Heart right ventricle (tissue), 16 donors: ENCODE measurements around the gene SUPT6H. TPM values are rescaled to one million over a fixed set of nuclear protein-coding genes. Genes with fewer than 3 reads are reported as not detected.
A peak's percentile ranks its signal among the peaks of the same experiment; 100 is the strongest.

Experiments used
- ATAC-seq, 8 donors: fragments of 200-7000 bp; cut with Tn5 transposase; one replicate each; pipeline ENCODE4 v1.9.1; 2020; ENCODE audit warnings: mild to moderate bottlenecking in 8 of 8, moderate library complexity in 8 of 8, moderate number of reproducible peaks in 1 of 8
- DNase-seq, 2 donors: peaks; one replicate each; pipeline ENCODE4 v3.0.0-alpha.2; 2020
- H3K27ac ChIP-seq, 10 donors: fragments of 200-600 bp; sonication (generic) in 2 of 10; one replicate each; pipeline versions ENCODE4 v1.5.0 to v1.8.0; 2020 to 2022; ENCODE audit warnings: mild to moderate bottlenecking in 3 of 10
- H3K27me3 ChIP-seq, 7 donors: fragments of 200-600 bp; one replicate each; pipeline ENCODE4 v1.8.0; 2021 to 2022; ENCODE audit warnings: mild to moderate bottlenecking in 2 of 7
- H3K36me3 ChIP-seq, 9 donors: fragments of 200-600 bp; sonication (generic) in 1 of 9; one replicate each; pipeline versions ENCODE4 v1.5.0 to v1.8.0; 2020 to 2022; ENCODE audit warnings: mild to moderate bottlenecking in 2 of 9
- H3K4me1 ChIP-seq, 9 donors: fragments of 200-600 bp; sonication (generic) in 1 of 9; one replicate each; pipeline versions ENCODE4 v1.5.0 to v1.8.0; 2020 to 2022; ENCODE audit warnings: mild to moderate bottlenecking in 4 of 9
- H3K4me3 ChIP-seq, 10 donors: fragments of 200-600 bp; sonication (generic) in 2 of 10; one replicate each; pipeline versions ENCODE4 v1.5.0 to v1.8.0; 2020 to 2022; ENCODE audit warnings: mild to moderate bottlenecking in 7 of 10, moderate library complexity in 2 of 10
- H3K9me3 ChIP-seq, 11 donors: fragments of 200-600 bp in 10 of 11; sonication (generic) in 2 of 11; one replicate each; pipeline versions ENCODE4 v1.5.0 to v1.8.0; 2013 to 2022; ENCODE audit warnings: mild to moderate bottlenecking in 2 of 11, control low read depth in 1 of 11, moderate library complexity in 1 of 11
- WGBS, 2 donors: extraction: QIAGEN DNeasy Blood & Tissue Kit; methylation state at CpG; one replicate each; pipeline ENCODE4 v1.1.7; 2013; ENCODE audit warnings: inconsistent platforms in 1 of 2; 5-methylcytosine and 5-hydroxymethylcytosine counted together
- intact Hi-C, 10 donors: fragments of 100-400 bp; cut with DNase I; formaldehyde crosslinking; loops; one replicate each; pipeline versions ENCODE4 v1.11.1 to v1.14.2; 2022
- polyA plus RNA-seq, 2 donors: library from polyadenylated mRNA; stranded (reverse); fragments of 200-250 nt; gene quantifications; one replicate each; pipeline ENCODE4 v1.2.3, GENCODE V29; 2013
- total RNA-seq, 10 donors: library from RNA; stranded (reverse); fragmentation: NEBNext Ultra II Directional in 3 of 10; extraction: Animal tissue kit (Norgen Biotek cat#: 25700) in 3 of 10; gene quantifications; one replicate each; pipeline versions ENCODE4 v1.2.1 to v1.2.4, GENCODE V29; 2021 to 2023
- TF ChIP-seq, protein P1 (sequence below), 9 donors: fragments of 200-600 bp; sonication (generic) in 2 of 9; IDR thresholded peaks; one replicate each; pipeline versions ENCODE4 v1.5.0 to v1.8.0; 2021 to 2022; ENCODE audit warnings: antibody characterized with exemption in 9 of 9, mild to moderate bottlenecking in 5 of 9, moderate library complexity in 1 of 9
- donor health status: Arrhythmogenic right ventricular cardiomyopathy.
- donor health status: ischemic (EF 13 %, LVEDD 7.1; RV severe dilation, severe dysfunction).
- donor health status: healthy with polysubstance abuse.
- donor health status: DM: no; HTN: yes; CAD: no.
- donor health status: DM: no; HTN: no; CAD: no.
- donor health status: ischemic (EF 25% LVEDD 6.9; RV normal size, moderate dysfunction).
- donor health status: ischemic (EF 25% LVEDD 5.7; RV mildly dilated, moderate dysfunction).
- donor health status: healthy.
- donor health status: DM: yes; HTN: yes; CAD: no.
- donor health status: Ischemic cardiomyopathy.
- donor health status: ischemic (EF 35%, LVEDD 5.7; RV mildly dilated, moderate dysfunction).
- donor health status: nonischemic (EF 11% LVEDD 7.7; RV severe dilation, severe dysfunction).
- donor health status: DM: yes; HTN: yes; CAD: no.
- donor health status: PGD.
- donor health status: ischemic (EF 29% LVEDD 5.4; RV normal size, mild dysfunction).
- donor health status: nonischemic (EF 23%, LVEDD 6.1; RV moderate dilation, normal function).

SUPT6H gene
- total and polyA plus RNA-seq, 12 donors, result 19.3 to 54.1 (median 49.9) TPM

DNA sequence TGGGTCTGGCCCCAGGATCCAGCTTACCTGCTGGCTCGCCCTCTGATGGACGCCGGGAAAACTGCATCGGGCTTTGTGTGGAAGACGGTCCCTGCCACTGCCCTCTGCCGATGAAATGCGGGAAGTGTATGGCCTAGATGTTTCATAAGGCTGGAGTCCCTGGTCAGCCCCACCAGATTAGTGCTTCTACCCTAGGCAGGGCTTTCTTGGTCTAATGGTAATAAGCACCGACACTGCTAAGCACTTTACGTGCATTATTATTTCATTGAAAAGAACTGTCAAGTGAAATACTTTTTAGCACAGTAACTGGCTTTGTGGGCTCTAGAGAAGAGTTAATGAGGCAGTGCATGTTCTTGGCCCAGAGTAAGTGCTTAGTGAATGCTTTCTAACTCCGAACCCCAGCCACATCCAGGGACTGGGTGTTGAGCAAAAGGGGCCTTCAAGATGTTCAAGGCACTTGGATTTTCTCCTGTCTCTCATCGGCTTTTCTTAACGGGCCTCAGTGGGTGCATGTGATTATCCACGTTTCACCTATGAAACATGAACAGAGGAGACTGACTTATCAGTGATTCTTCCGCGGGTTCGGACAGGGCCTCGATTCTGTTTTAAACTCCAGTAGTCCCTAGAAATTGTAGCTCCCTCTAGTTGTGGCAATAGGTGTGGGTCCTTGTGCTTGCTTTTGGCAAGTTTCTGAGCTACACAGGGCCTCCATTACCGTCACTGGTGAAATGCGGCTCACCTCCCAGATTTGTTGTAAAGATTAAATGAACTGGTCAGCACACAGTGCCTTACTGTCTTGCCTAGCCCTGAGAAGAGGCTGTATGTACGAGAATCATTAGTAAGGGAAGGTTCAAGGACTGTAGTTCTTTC, 88.4 kb downstream of the SUPT6H start:
- DNase-seq (peak; percentile 91 to 93), ATAC-seq (peak; percentile 69 to 87 (median 80))
- TF ChIP-seq, protein P1, sequence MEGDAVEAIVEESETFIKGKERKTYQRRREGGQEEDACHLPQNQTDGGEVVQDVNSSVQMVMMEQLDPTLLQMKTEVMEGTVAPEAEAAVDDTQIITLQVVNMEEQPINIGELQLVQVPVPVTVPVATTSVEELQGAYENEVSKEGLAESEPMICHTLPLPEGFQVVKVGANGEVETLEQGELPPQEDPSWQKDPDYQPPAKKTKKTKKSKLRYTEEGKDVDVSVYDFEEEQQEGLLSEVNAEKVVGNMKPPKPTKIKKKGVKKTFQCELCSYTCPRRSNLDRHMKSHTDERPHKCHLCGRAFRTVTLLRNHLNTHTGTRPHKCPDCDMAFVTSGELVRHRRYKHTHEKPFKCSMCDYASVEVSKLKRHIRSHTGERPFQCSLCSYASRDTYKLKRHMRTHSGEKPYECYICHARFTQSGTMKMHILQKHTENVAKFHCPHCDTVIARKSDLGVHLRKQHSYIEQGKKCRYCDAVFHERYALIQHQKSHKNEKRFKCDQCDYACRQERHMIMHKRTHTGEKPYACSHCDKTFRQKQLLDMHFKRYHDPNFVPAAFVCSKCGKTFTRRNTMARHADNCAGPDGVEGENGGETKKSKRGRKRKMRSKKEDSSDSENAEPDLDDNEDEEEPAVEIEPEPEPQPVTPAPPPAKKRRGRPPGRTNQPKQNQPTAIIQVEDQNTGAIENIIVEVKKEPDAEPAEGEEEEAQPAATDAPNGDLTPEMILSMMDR (IDR thresholded peaks at IDR 0.05), result peak; percentile 98 to 100 (median 100)
- Histone ChIP-seq H3K4me3 (no peak overlapping the region), H3K27me3 (peaks cover 0 to under 1% (median 0%) of the 10 kb centered on the region in 7 donors), H3K36me3 (peaks cover 0 to 40% (median 0%) of the 10 kb centered on the region in 9 donors), H3K9me3 (no peaks in the 10 kb centered on the region), H3K4me1 (peaks cover 0 to 35% (median 28%) of the 10 kb centered on the region in 9 donors), H3K27ac (peak overlapping the region in 1 of 10 donors; percentile 28)
- WGBS, 2 donors, result 36 to 42% methylated on average over 20 of the region's 20 CpGs
- intact Hi-C loops, result loop anchor here in 6 of 10 donors (1.0 kb wide), 2 partner anchors 23 to 24 kb away; partner anchors contain the start of gene TLCD1 (in 3 of the 6)

GRCh38 chr17:28751600-28752366, 89.8 kb downstream of the SUPT6H start:
- no peak for ATAC-seq
- H3K27me3 ChIP-seq, result no peaks in the 10 kb centered on the region
- DNase-seq, result no peak
- no peak overlapping the region for H3K4me3 ChIP-seq
- TF ChIP-seq, protein P1 (IDR thresholded peaks at IDR 0.05), result no peak
- intact Hi-C loops, result no loop called here
- 96 to 98% methylated on average over 10 of the region's 10 CpGs for WGBS, 2 donors
- H3K27ac ChIP-seq, result no peak overlapping the region
- H3K4me1 ChIP-seq, result peaks cover 0 to 29% (median 18%) of the 10 kb centered on the region in 9 donors
- peaks cover 0 to 44% (median 0%) of the 10 kb centered on the region in 9 donors for H3K36me3 ChIP-seq
- H3K9me3 ChIP-seq, result no peaks in the 10 kb centered on the region

Other genes starting within 250 kb of the SUPT6H start
- not detected for gene SLC13A2, start 188.6 kb upstream of the SUPT6H start, total RNA-seq
- not detected for gene SLC13A2, start 188.6 kb upstream of the SUPT6H start, polyA plus RNA-seq
- gene FOXN1, start 155.9 kb upstream of the SUPT6H start, total RNA-seq, result not detected
- not detected for gene FOXN1, start 155.9 kb upstream of the SUPT6H start, polyA plus RNA-seq
- gene UNC119, start 109.6 kb upstream of the SUPT6H start, total RNA-seq, result 10 to 100 TPM; 10.6 to 23.4 (median 21.0) TPM
- gene UNC119, start 109.6 kb upstream of the SUPT6H start, polyA plus RNA-seq, result 10 to 100 TPM; 18.0 to 23.8 TPM
- gene PIGS, start 90.7 kb upstream of the SUPT6H start, total RNA-seq, result 10 to 100 TPM; 44.6 to 69.3 (median 49.6) TPM
- 10 to 100 TPM in 1 of 2 donors, 1 to 10 TPM in 1; 9.0 to 44.9 TPM for gene PIGS, start 90.7 kb upstream of the SUPT6H start, polyA plus RNA-seq
- 100 to 1,000 TPM; 196 to 416 (median 291) TPM for gene ALDOC, start 85.3 kb upstream of the SUPT6H start, total RNA-seq
- 100 to 1,000 TPM; 122 to 156 TPM for gene ALDOC, start 85.3 kb upstream of the SUPT6H start, polyA plus RNA-seq
- gene SPAG5, start 63.2 kb upstream of the SUPT6H start, total RNA-seq, result 1 to 10 TPM in 7 of 10 donors, under 1 TPM in 3; 0.55 to 6.5 (median 1.2) TPM
- gene SPAG5, start 63.2 kb upstream of the SUPT6H start, polyA plus RNA-seq, result 1 to 10 TPM in 1 of 2 donors, under 1 TPM in 1; 0.86 to 1.6 TPM
- gene RSKR, start 48.0 kb upstream of the SUPT6H start, total RNA-seq, result 1 to 10 TPM; 2.1 to 6.4 (median 4.1) TPM
- 1 to 10 TPM; 3.0 to 8.7 TPM for gene RSKR, start 48.0 kb upstream of the SUPT6H start, polyA plus RNA-seq
- gene BLTP2, start 17.0 kb upstream of the SUPT6H start, total RNA-seq, result 100 to 1,000 TPM in 1 of 10 donors, 10 to 100 TPM in 9; 61.6 to 110 (median 69.0) TPM
- 10 to 100 TPM; 15.6 to 20.4 TPM for gene BLTP2, start 17.0 kb upstream of the SUPT6H start, polyA plus RNA-seq
- 10 to 100 TPM; 26.6 to 38.8 (median 29.9) TPM for gene SDF2, start 299 bp upstream of the SUPT6H start, total RNA-seq
- gene SDF2, start 299 bp upstream of the SUPT6H start, polyA plus RNA-seq, result 10 to 100 TPM; 16.8 to 54.7 TPM
- gene PROCA1, start 49.7 kb downstream of the SUPT6H start, total RNA-seq, result 1 to 10 TPM in 9 of 10 donors, under 1 TPM in 1; 0.76 to 2.1 (median 1.3) TPM
- 1 to 10 TPM in 1 of 2 donors, under 1 TPM in 1; 0.74 to 4.9 TPM for gene PROCA1, start 49.7 kb downstream of the SUPT6H start, polyA plus RNA-seq
- gene RAB34, start 55.7 kb downstream of the SUPT6H start, total RNA-seq, result 10 to 100 TPM in 7 of 10 donors, 1 to 10 TPM in 3; 7.0 to 25.0 (median 10.4) TPM
- gene RAB34, start 55.7 kb downstream of the SUPT6H start, polyA plus RNA-seq, result 10 to 100 TPM; 25.2 to 37.3 TPM
- 100 to 1,000 TPM; 807 to 986 (median 861) TPM for gene RPL23A, start 57.8 kb downstream of the SUPT6H start, total RNA-seq
- 1,000 to 10,000 TPM in 1 of 2 donors, 100 to 1,000 TPM in 1; 300 to 1,566 TPM for gene RPL23A, start 57.8 kb downstream of the SUPT6H start, polyA plus RNA-seq
- gene TLCD1, start 64.0 kb downstream of the SUPT6H start, total RNA-seq, result 1 to 10 TPM in 4 of 10 donors, under 1 TPM in 6; 0.36 to 1.8 (median 0.89) TPM
- 1 to 10 TPM; 3.4 to 9.3 TPM for gene TLCD1, start 64.0 kb downstream of the SUPT6H start, polyA plus RNA-seq
- gene NEK8, start 66.6 kb downstream of the SUPT6H start, total RNA-seq, result 1 to 10 TPM in 4 of 10 donors, under 1 TPM in 6; 0.38 to 2.8 (median 0.82) TPM
- gene NEK8, start 66.6 kb downstream of the SUPT6H start, polyA plus RNA-seq, result 1 to 10 TPM; 1.1 to 1.8 TPM
- 1 to 10 TPM; 1.3 to 6.4 (median 3.8) TPM for gene TRAF4, start 81.8 kb downstream of the SUPT6H start, total RNA-seq
- 1 to 10 TPM; 2.8 to 3.8 TPM for gene TRAF4, start 81.8 kb downstream of the SUPT6H start, polyA plus RNA-seq
- gene FAM222B, start 180.6 kb downstream of the SUPT6H start, total RNA-seq, result 10 to 100 TPM; 13.2 to 19.4 (median 16.0) TPM
- 10 to 100 TPM in 1 of 2 donors, 1 to 10 TPM in 1; 8.7 to 13.2 TPM for gene FAM222B, start 180.6 kb downstream of the SUPT6H start, polyA plus RNA-seq
- 10 to 100 TPM; 34.2 to 41.6 (median 39.2) TPM for gene ERAL1, start 192.8 kb downstream of the SUPT6H start, total RNA-seq
- gene ERAL1, start 192.8 kb downstream of the SUPT6H start, polyA plus RNA-seq, result 10 to 100 TPM; 32.3 to 48.2 TPM
- gene FLOT2, start 235.5 kb downstream of the SUPT6H start, total RNA-seq, result 100 to 1,000 TPM in 3 of 10 donors, 10 to 100 TPM in 7; 82.8 to 159 (median 90.7) TPM
- 10 to 100 TPM; 38.3 to 51.6 TPM for gene FLOT2, start 235.5 kb downstream of the SUPT6H start, polyA plus RNA-seq
- 1 to 10 TPM; 1.1 to 5.6 (median 2.2) TPM for gene DHRS13, start 240.9 kb downstream of the SUPT6H start, total RNA-seq
- 1 to 10 TPM; 5.4 to 5.5 TPM for gene DHRS13, start 240.9 kb downstream of the SUPT6H start, polyA plus RNA-seq